Mesendoderm (in vitro differentiated cells): ENCODE measurements around the gene CUL9.

ENCODE experiments used
- DNase-seq: peaks from one replicate; pipeline ENCODE4 v3.0.0; 2013
- H2AK5ac ChIP-seq: 2 replicates; pipeline ENCODE4 v1.6.1; 2013; ENCODE audit warnings: low read length, inconsistent platforms
- H2BK120ac ChIP-seq: 2 replicates; pipeline ENCODE4 v1.6.1; 2013; ENCODE audit warnings: low read depth, mild to moderate bottlenecking, low read length, moderate library complexity, mixed read lengths
- H2BK15ac ChIP-seq: replicated peaks from 2 replicates; pipeline ENCODE4 v1.6.1; 2013; ENCODE audit warnings: low read depth, mild to moderate bottlenecking, moderate library complexity
- H2BK5ac ChIP-seq: 2 replicates; pipeline ENCODE4 v1.6.1; 2013; ENCODE audit warnings: low read length, inconsistent platforms
- H3K18ac ChIP-seq: 2 replicates; pipeline ENCODE4 v1.6.1; 2013; ENCODE audit warnings: mild to moderate bottlenecking, low read length, mixed read lengths
- H3K23ac ChIP-seq: one replicate; pipeline ENCODE4 v1.6.1; 2013; ENCODE audit warnings: low read length
- H3K27ac ChIP-seq: 2 replicates; pipeline ENCODE4 v1.5.1; 2013; ENCODE audit warnings: low read depth, mild to moderate bottlenecking, inconsistent platforms, low read length, moderate library complexity
- H3K27me3 ChIP-seq: 2 replicates; pipeline ENCODE4 v1.6.1; 2013; ENCODE audit warnings: low read length, control low read depth, mild to moderate bottlenecking, inconsistent platforms; ENCODE audit not compliant: insufficient read depth, poor library complexity
- H3K36me3 ChIP-seq: 2 replicates; pipeline ENCODE4 v1.6.1; 2013; ENCODE audit warnings: low read length, inconsistent platforms; ENCODE audit not compliant: control insufficient read depth, insufficient read depth
- H3K4ac ChIP-seq: one replicate; pipeline ENCODE4 v1.6.1; 2013; ENCODE audit warnings: low read depth, mild to moderate bottlenecking, low read length, moderate library complexity
- H3K4me1 ChIP-seq: 2 replicates; pipeline ENCODE4 v1.6.1; 2013; ENCODE audit warnings: low read depth, low read length, inconsistent platforms; ENCODE audit not compliant: control insufficient read depth
- H3K4me2 ChIP-seq: 2 replicates; pipeline ENCODE4 v1.6.1; 2013; ENCODE audit warnings: low read length
- H3K4me3 ChIP-seq: 2 replicates; pipeline ENCODE4 v1.5.1; 2013; ENCODE audit warnings: mild to moderate bottlenecking, low read length
- H3K56ac ChIP-seq: one replicate; pipeline ENCODE4 v1.6.1; 2013; ENCODE audit warnings: low read length
- H3K79me1 ChIP-seq: 2 replicates; pipeline ENCODE4 v1.6.1; 2013; ENCODE audit warnings: low read length, inconsistent platforms
- H3K79me2 ChIP-seq: 2 replicates; pipeline ENCODE4 v1.6.1; 2013; ENCODE audit warnings: mild to moderate bottlenecking, low read length; ENCODE audit not compliant: control insufficient read depth, insufficient read depth
- H3K9ac ChIP-seq: 2 replicates; pipeline ENCODE4 v1.6.1; 2013; ENCODE audit warnings: low read length, inconsistent platforms
- H4K5ac ChIP-seq: one replicate; pipeline ENCODE4 v1.6.1; 2013; ENCODE audit warnings: low read length
- H4K8ac ChIP-seq: one replicate; pipeline ENCODE4 v1.6.1; 2013; ENCODE audit warnings: low read depth, mild to moderate bottlenecking, control low read depth, low read length, moderate library complexity
- WGBS: extraction: QIAGEN DNeasy Blood & Tissue Kit; methylation state at CpG from one replicate; pipeline ENCODE4 v1.1.7; 2013; ENCODE audit warnings: low lambda C conversion rate, missing lambda C conversion rate; ENCODE audit not compliant: insufficient coverage; ENCODE audit errors: extremely low coverage; 5-methylcytosine and 5-hydroxymethylcytosine counted together

CUL9 gene

DNA sequence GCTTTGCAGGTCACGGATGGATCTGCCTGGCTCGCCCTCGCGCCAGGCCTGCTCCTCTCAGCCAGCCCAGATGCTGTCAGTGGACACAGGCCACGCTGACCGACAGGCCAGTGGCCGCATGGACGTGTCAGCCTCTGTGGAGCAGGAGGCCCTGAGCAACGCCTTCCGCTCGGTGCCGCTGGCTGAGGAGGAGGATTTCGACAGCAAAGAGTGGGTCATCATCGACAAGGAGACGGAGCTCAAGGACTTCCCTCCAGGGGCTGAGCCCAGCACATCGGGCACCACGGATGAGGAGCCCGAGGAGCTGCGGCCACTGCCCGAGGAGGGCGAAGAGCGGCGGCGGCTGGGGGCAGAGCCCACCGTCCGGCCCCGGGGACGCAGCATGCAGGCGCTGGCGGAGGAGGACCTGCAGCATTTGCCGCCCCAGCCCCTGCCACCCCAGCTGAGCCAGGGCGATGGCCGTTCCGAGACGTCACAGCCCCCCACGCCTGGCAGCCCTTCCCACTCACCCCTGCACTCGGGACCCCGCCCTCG, 80.9 kb downstream of the CUL9 start:
- Histone ChIP-seq H3K4me2 (no peak overlapping the region), H3K27ac (no peak overlapping the region), H4K8ac (no peak overlapping the region), H3K18ac (no peak overlapping the region), H3K9ac (no peak overlapping the region), H3K36me3 (no peaks in the 10 kb centered on the region), H3K56ac (no peak overlapping the region), H2BK5ac (no peak overlapping the region), H3K4me3 (no peak overlapping the region), H2AK5ac (no peak overlapping the region), H3K79me1 (no peaks in the 10 kb centered on the region), H2BK120ac (no peak overlapping the region), H3K79me2 (no peaks in the 10 kb centered on the region), H3K23ac (no peak overlapping the region), H3K4me1 (peaks cover 7% of the 10 kb centered on the region), H3K27me3 (no peaks in the 10 kb centered on the region), H3K4ac (no peak overlapping the region), H4K5ac (no peak overlapping the region), H2BK15ac (no peak overlapping the region)
- DNase-seq = no peak
- WGBS = no CpG with 5 or more reads among the region's 39 CpGs

- Histone ChIP-seq H3K79me1 (no peaks in the 10 kb centered on the region), H3K4me2 (no peak overlapping the region), H3K27me3 (no peaks in the 10 kb centered on the region), H4K8ac (no peak overlapping the region), H3K9ac (no peak overlapping the region), H2BK120ac (no peak overlapping the region), H3K36me3 (no peaks in the 10 kb centered on the region), H3K4me1 (peaks cover 11% of the 10 kb centered on the region), H3K4ac (no peak overlapping the region), H3K18ac (no peak overlapping the region), H3K56ac (no peak overlapping the region), H3K79me2 (no peaks in the 10 kb centered on the region), H3K23ac (no peak overlapping the region), H2AK5ac (no peak overlapping the region), H3K27ac (no peak overlapping the region), H2BK5ac (no peak overlapping the region), H4K5ac (no peak overlapping the region), H3K4me3 (no peak overlapping the region), H2BK15ac (no peak overlapping the region)
- no CpG with 5 or more reads among the region's 12 CpGs for WGBS
- peak; percentile 86 for DNase-seq
Observed at GRCh38 chr6:43263314-43264178, 81.5 kb downstream of the CUL9 start.

DNA sequence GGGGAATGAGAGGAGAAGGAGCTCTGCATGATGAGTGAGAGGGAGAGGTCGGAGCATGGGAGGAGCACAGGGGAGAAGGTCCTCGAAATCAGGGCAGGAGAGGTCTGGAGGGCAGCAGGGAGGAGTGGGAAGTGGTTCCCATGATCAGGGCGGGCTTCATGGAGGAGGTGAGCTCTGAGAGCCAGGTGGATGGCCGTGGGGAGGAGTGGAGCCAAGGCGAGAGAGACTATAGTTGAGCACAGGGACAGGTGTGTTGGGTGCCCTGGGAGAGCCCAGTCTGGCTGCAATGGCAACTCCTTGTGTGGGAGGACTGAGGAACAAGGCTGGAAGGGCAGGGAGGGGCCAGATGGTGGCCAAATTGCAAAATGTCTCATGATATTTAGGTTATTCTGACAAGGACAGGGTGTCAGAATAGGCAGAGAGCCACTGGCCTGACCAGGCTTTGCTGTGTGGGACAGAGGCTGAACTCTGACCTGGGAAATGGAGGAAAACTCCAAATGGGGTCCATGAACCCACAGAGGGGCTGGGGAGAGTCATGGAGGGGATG, 82.7 kb downstream of the CUL9 start:
- no peak overlapping the region for H3K27ac ChIP-seq
- no peak overlapping the region for H3K23ac ChIP-seq
- no peak overlapping the region for H4K8ac ChIP-seq
- H3K56ac ChIP-seq = no peak overlapping the region
- H3K4ac ChIP-seq = no peak overlapping the region
- H3K36me3 ChIP-seq = no peaks in the 10 kb centered on the region
- H3K9ac ChIP-seq = no peak overlapping the region
- no peak overlapping the region for H2BK15ac ChIP-seq
- no peaks in the 10 kb centered on the region for H3K79me2 ChIP-seq
- no peak for DNase-seq
- no CpG with 5 or more reads among the region's 5 CpGs for WGBS
- no peak overlapping the region for H4K5ac ChIP-seq
- H2AK5ac ChIP-seq = no peak overlapping the region
- no peaks in the 10 kb centered on the region for H3K27me3 ChIP-seq
- H2BK120ac ChIP-seq = no peak overlapping the region
- H3K4me2 ChIP-seq = no peak overlapping the region
- no peak overlapping the region for H3K4me3 ChIP-seq
- no peak overlapping the region for H2BK5ac ChIP-seq
- peaks cover 11% of the 10 kb centered on the region for H3K4me1 ChIP-seq
- H3K79me1 ChIP-seq = no peaks in the 10 kb centered on the region
- no peak overlapping the region for H3K18ac ChIP-seq

DNA sequence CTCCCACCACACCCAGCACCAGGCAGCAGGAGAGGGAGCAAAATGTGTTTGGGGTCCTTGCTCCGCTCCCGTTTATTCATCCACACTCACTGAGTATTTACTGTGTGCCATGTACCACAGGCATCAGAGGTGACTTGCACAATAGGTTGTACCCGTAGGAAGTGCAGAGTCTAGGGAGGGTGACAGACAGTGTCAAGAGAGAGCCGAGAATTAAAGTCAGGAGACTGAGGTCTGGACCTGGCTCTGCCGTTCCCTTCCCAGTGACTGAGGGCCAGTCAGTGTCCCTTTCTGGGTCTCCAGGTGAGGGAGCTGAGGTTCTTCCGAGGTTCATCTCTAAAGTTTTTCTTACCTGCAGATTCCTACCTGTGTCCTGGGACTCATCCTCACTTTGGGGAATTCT, 83.6 kb downstream of the CUL9 start:
- WGBS = no CpG with 5 or more reads among the region's 6 CpGs
- Histone ChIP-seq H2AK5ac (no peak overlapping the region), H3K4me3 (no peak overlapping the region), H3K79me1 (no peaks in the 10 kb centered on the region), H2BK5ac (no peak overlapping the region), H4K8ac (no peak overlapping the region), H3K4me1 (peaks cover 11% of the 10 kb centered on the region), H3K4me2 (no peak overlapping the region), H2BK15ac (no peak overlapping the region), H2BK120ac (no peak overlapping the region), H3K27me3 (no peaks in the 10 kb centered on the region), H3K56ac (no peak overlapping the region), H3K18ac (no peak overlapping the region), H3K23ac (no peak overlapping the region), H4K5ac (no peak overlapping the region), H3K4ac (no peak overlapping the region), H3K9ac (no peak overlapping the region), H3K36me3 (no peaks in the 10 kb centered on the region), H3K79me2 (no peaks in the 10 kb centered on the region), H3K27ac (no peak overlapping the region)
- no peak for DNase-seq

DNA sequence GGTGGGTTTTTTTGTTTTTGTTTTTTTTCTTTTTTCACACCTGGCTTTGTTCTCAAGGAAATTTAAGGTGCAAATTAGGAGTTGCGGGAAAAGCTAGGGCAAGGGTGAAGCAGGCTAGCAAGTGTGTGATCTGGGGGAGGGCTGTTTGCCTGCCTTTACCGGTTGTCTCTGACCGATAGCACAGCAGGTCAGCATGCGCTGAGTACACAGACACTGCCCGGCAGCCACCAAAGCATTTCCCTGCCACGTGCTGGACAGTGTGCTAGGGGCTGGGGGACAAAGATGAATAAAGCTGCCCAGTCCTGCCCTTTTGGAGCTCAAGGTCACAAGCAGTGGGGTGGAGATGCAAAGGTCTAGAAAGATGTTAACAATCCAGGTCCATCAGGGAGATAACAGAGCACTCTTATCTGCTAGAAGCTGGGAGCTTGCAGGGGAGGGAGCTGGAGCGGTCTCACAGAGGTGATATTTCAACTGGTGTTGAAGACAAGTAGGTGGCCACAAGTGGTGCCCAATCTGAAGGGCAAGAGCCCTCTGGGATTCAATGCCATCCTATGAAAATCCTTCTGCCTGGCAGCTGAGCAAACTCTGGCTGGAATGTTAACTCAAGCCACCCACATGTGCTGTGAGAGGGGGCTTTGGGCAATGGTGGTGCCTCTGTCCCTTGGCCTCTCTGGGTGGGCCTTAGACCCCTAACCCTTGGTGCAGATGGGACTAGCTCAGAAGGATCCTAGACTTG, 85.8 kb downstream of the CUL9 start:
- H3K36me3 ChIP-seq = no peaks in the 10 kb centered on the region
- no peak overlapping the region for H4K8ac ChIP-seq
- H3K18ac ChIP-seq = no peak overlapping the region
- H3K27me3 ChIP-seq = no peaks in the 10 kb centered on the region
- H3K23ac ChIP-seq = no peak overlapping the region
- peak; percentile 74 for DNase-seq
- H3K79me1 ChIP-seq = no peaks in the 10 kb centered on the region
- peak overlapping the region; percentile 13 for H3K9ac ChIP-seq
- WGBS = no CpG with 5 or more reads among the region's 7 CpGs
- H2BK15ac ChIP-seq = no peak overlapping the region
- no peak overlapping the region for H3K4me3 ChIP-seq
- H3K4me1 ChIP-seq = peaks cover 11% of the 10 kb centered on the region
- no peak overlapping the region for H2BK5ac ChIP-seq
- no peak overlapping the region for H4K5ac ChIP-seq
- peak overlapping the region; percentile 53 for H3K4me2 ChIP-seq
- no peaks in the 10 kb centered on the region for H3K79me2 ChIP-seq
- no peak overlapping the region for H3K27ac ChIP-seq
- H3K4ac ChIP-seq = no peak overlapping the region
- H2AK5ac ChIP-seq = peak overlapping the region; percentile 31
- peak overlapping the region; percentile 50 for H3K56ac ChIP-seq
- no peak overlapping the region for H2BK120ac ChIP-seq
